Measurements from ENCODE around the gene ITPKA.
"Not testable (repeated sequence)": the region's sequence is repeated elsewhere in the genome, so short reads cannot be mapped to it uniquely, and the experiment has no call there.

The ITPKA gene

GRCh38 chr15:41493205-41493901 lies at the start of gene ITPKA:
ITPKA (plus strand) TSS chr15:41493874; CDS start chr15:41493928, 54 bp downstream.
- DNase-seq: peak; percentile 59

GRCh38 chr15:41445399-41445798 lies 48.3 kb upstream of the ITPKA start:
- DNase-seq: no peak

- DNase-seq: no peak
Measured at GRCh38 chr15:41462084-41462795, 31.4 kb upstream of the ITPKA start.

GRCh38 chr15:41464889-41465580 lies 28.6 kb upstream of the ITPKA start:
- no peak for DNase-seq

GRCh38 chr15:41465822-41466421 lies 27.8 kb upstream of the ITPKA start:
- DNase-seq: peak; percentile 1

GRCh38 chr15:41466711-41467110 lies 27.0 kb upstream of the ITPKA start:
- no peak for DNase-seq

- not testable (repeated sequence) for DNase-seq
Measured at GRCh38 chr15:41469644-41470043, 24.0 kb upstream of the ITPKA start.

GRCh38 chr15:41473418-41473817 lies 20.3 kb upstream of the ITPKA start:
- DNase-seq: no peak

- DNase-seq: no peak
Measured at GRCh38 chr15:41474436-41474835, 19.2 kb upstream of the ITPKA start.

GRCh38 chr15:41474941-41475340 lies 18.7 kb upstream of the ITPKA start:
- no peak for DNase-seq

- DNase-seq: no peak
Measured at GRCh38 chr15:41476416-41477048, 17.1 kb upstream of the ITPKA start.

GRCh38 chr15:41480396-41481140 lies 13.1 kb upstream of the ITPKA start:
- DNase-seq: no peak

- DNase-seq: no peak
Measured at GRCh38 chr15:41482110-41482877, 11.4 kb upstream of the ITPKA start.

GRCh38 chr15:41483115-41483514 lies 10.6 kb upstream of the ITPKA start:
- no peak for DNase-seq

- no peak for DNase-seq
Measured at GRCh38 chr15:41483519-41483918, 10.2 kb upstream of the ITPKA start.

GRCh38 chr15:41484937-41485625 lies 8.6 kb upstream of the ITPKA start:
- DNase-seq: no peak

GRCh38 chr15:41486286-41486685 lies 7.4 kb upstream of the ITPKA start:
- DNase-seq: no peak

- DNase-seq: no peak
Measured at GRCh38 chr15:41487381-41487780, 6.3 kb upstream of the ITPKA start.

- DNase-seq: no peak
Measured at GRCh38 chr15:41487802-41488201, 5.9 kb upstream of the ITPKA start.

- DNase-seq: no peak
Measured at GRCh38 chr15:41489641-41490040, 4.0 kb upstream of the ITPKA start.

GRCh38 chr15:41490355-41490754 lies 3.3 kb upstream of the ITPKA start:
- no peak for DNase-seq
